HG03558 (cell line): ENCODE data around the gene CCL21.
"Not testable (repeated sequence)": the region's sequence is repeated elsewhere in the genome, so short reads cannot be mapped to it uniquely, and the experiment has no call there.

Experiments
- ATAC-seq: cut with Tn5 transposase; IDR thresholded peaks from one replicate; pipeline ENCODE4 v1.9.1; 2021; ENCODE audit warnings: moderate number of reproducible peaks; ENCODE audit not compliant: unreplicated experiment; ENCODE audit errors: extremely low read depth

CCL21 gene

GRCh38 chr9:34710023-34710422 lies at the start of gene CCL21:
Gene CCL21 (minus strand): TSS chr9:34710136. CDS start chr9:34710066, 70 bp downstream.
- ATAC-seq, result no peak

- no peak for ATAC-seq
These were observed 49.6 kb upstream of the CCL21 start for GRCh38 chr9:34759432-34760134.

GRCh38 chr9:34750320-34750719 lies 40.4 kb upstream of the CCL21 start:
- not testable (repeated sequence) for ATAC-seq

GRCh38 chr9:34746526-34746925 lies 36.6 kb upstream of the CCL21 start:
- ATAC-seq, result no peak

GRCh38 chr9:34744295-34745221 lies 34.6 kb upstream of the CCL21 start:
- no peak for ATAC-seq

GRCh38 chr9:34742710-34743109 lies 32.8 kb upstream of the CCL21 start:
- ATAC-seq, result no peak

- no peak for ATAC-seq
These were observed 31.7 kb upstream of the CCL21 start for GRCh38 chr9:34741628-34742027.

GRCh38 chr9:34740176-34740575 lies 30.2 kb upstream of the CCL21 start:
- ATAC-seq, result not testable (repeated sequence)

- ATAC-seq, result no peak
These were observed 27.8 kb upstream of the CCL21 start for GRCh38 chr9:34737677-34738260.

GRCh38 chr9:34734720-34735119 lies 24.8 kb upstream of the CCL21 start:
- no peak for ATAC-seq

GRCh38 chr9:34732886-34733285 lies 22.9 kb upstream of the CCL21 start:
- ATAC-seq, result no peak

GRCh38 chr9:34732478-34732877 lies 22.5 kb upstream of the CCL21 start:
- ATAC-seq, result no peak

GRCh38 chr9:34723141-34723540 lies 13.2 kb upstream of the CCL21 start:
- no peak for ATAC-seq

- ATAC-seq, result not testable (repeated sequence)
These were observed 9.8 kb upstream of the CCL21 start for GRCh38 chr9:34719769-34720025.

- ATAC-seq, result no peak
These were observed 9.3 kb upstream of the CCL21 start for GRCh38 chr9:34719021-34719768.

- no peak for ATAC-seq
These were observed 8.2 kb upstream of the CCL21 start for GRCh38 chr9:34717996-34718614.

GRCh38 chr9:34716711-34717110 lies 6.8 kb upstream of the CCL21 start:
- ATAC-seq, result no peak

- no peak for ATAC-seq
These were observed 5.8 kb upstream of the CCL21 start for GRCh38 chr9:34715639-34716215.

GRCh38 chr9:34714007-34714406 lies 4.1 kb upstream of the CCL21 start:
- no peak for ATAC-seq

- ATAC-seq, result no peak
These were observed 2.2 kb upstream of the CCL21 start for GRCh38 chr9:34712140-34712539.
